Measurements from ENCODE around the gene FOXN4. TPM values are rescaled to one million over a fixed set of nuclear protein-coding genes. Genes with fewer than 3 reads are reported as not detected.
"Not testable (repeated sequence)": the region's sequence is repeated elsewhere in the genome, so short reads cannot be mapped to it uniquely, and the experiment has no call there.

The FOXN4 gene
- total RNA-seq, 2 donors from 2014 or later: not detected

- H3K27me3 ChIP-seq: no peaks in the 10 kb centered on the region
- no peaks in the 10 kb centered on the region for H3K9me3 ChIP-seq
- no peak for TF ChIP-seq CTCF (IDR thresholded peaks at IDR 0.05)
- H3K4me1 ChIP-seq: no peaks in the 10 kb centered on the region
- H3K9ac ChIP-seq (ENCODE audit: low read depth in 2 of 2, low read length in 2 of 2): no peak overlapping the region
- no peak overlapping the region for H3K27ac ChIP-seq
- DNase-seq: no peak
- H3K4me3 ChIP-seq: no peak overlapping the region
- no peaks in the 10 kb centered on the region for H3K36me3 ChIP-seq
- intact Hi-C loops (cut with DNase I): no loop called here
These were observed 22.3 kb upstream of the FOXN4 start for GRCh38 chr12:109331301-109331952.

DNA sequence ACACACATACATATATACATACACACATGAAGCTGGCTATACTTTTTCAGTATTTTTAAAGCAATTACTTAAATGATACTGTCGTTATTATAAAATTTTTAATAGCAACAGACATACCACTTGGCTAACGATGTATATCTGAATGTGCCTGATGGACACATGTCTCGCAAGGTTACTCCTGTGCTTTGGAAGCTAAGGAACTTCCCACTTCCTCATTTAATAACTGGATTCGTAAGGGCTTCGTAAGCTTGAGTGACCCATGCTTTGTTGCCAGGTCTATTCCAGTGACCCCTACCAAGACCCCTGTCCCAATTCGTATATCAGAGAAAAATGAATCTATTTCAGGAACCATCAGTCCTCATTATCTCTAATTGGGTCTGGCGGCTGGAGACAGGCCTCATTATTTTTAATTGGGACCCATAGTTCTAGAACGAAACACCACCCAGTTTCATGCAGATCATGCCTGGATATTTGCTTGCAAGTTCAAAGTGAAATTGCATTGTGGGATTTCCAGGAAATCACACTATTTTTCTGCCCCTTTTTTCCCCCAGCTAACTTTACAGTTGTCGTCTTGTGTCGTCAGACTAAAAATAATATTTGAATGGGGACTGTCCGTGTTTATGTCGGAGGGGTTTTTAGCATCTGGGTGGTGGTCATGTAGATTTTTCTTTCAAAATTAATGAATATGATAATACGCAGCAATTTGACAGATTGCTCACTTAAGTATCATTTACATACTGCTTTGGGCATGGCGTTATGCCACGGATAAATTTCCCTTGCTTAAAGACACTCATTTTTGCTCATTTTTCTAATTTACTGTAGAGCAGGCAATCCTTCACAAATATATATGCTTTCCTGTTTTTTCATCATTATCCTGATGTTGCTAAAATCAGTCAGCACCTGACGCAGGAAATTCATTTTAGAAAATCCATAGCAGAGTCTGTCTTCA is 21.5 kb upstream of the FOXN4 start:
- intact Hi-C loops (cut with DNase I): no loop called here
- TF ChIP-seq CTCF (IDR thresholded peaks at IDR 0.05): no peak
- Histone ChIP-seq H3K4me1 (no peaks in the 10 kb centered on the region), H3K36me3 (no peaks in the 10 kb centered on the region), H3K27ac (no peak overlapping the region), H3K9me3 (no peaks in the 10 kb centered on the region), H3K27me3 (no peaks in the 10 kb centered on the region), H3K9ac (ENCODE audit: low read depth in 2 of 2, low read length in 2 of 2) (no peak overlapping the region), H3K4me3 (no peak overlapping the region)
- no peak for DNase-seq

DNA sequence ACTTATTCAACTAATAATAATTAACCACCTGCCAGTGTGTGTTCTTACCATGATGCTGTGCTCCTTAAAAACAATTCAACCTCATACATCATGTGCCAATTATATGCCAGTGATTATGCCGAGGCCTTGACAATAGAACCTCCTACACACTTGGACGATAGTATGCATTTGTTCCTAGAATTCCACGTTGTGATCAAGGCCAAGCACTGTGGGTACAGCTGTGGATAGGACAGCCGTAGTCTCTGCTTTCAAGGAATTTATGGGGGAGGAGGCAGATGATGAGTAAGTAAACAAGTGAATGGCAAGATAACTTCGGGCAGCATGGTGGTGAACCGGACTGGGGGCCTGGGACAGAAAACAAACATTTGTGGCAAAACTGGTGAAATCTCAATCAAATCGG is 20.6 kb upstream of the FOXN4 start:
- no peaks in the 10 kb centered on the region for H3K36me3 ChIP-seq
- H3K4me3 ChIP-seq: no peak overlapping the region
- H3K27ac ChIP-seq: no peak overlapping the region
- no peaks in the 10 kb centered on the region for H3K9me3 ChIP-seq
- H3K9ac ChIP-seq (ENCODE audit: low read depth in 2 of 2, low read length in 2 of 2): no peak overlapping the region
- no peak for TF ChIP-seq CTCF (IDR thresholded peaks at IDR 0.05)
- no peak for DNase-seq
- intact Hi-C loops (cut with DNase I): no loop called here
- no peaks in the 10 kb centered on the region for H3K27me3 ChIP-seq
- H3K4me1 ChIP-seq: no peaks in the 10 kb centered on the region

- TF ChIP-seq CTCF (IDR thresholded peaks at IDR 0.05): no peak
- no peaks in the 10 kb centered on the region for H3K27me3 ChIP-seq
- H3K36me3 ChIP-seq: no peaks in the 10 kb centered on the region
- H3K9ac ChIP-seq (ENCODE audit: low read depth in 2 of 2, low read length in 2 of 2): no peak overlapping the region
- DNase-seq: no peak
- no peaks in the 10 kb centered on the region for H3K9me3 ChIP-seq
- no peaks in the 10 kb centered on the region for H3K4me1 ChIP-seq
- H3K27ac ChIP-seq: no peak overlapping the region
- intact Hi-C loops (cut with DNase I): no loop called here
- H3K4me3 ChIP-seq: no peak overlapping the region
These were observed 19.9 kb upstream of the FOXN4 start for GRCh38 chr12:109329003-109329402.

GRCh38 chr12:109321294-109321693 is 12.2 kb upstream of the FOXN4 start:
- H3K27ac ChIP-seq; H3K4me3 ChIP-seq; H3K36me3 ChIP-seq; H3K9ac ChIP-seq (ENCODE audit: low read depth in 2 of 2, low read length in 2 of 2); H3K27me3 ChIP-seq; DNase-seq; intact Hi-C loops (cut with DNase I); H3K9me3 ChIP-seq; H3K4me1 ChIP-seq: not testable (repeated sequence)
